Caco-2 (cell line): ENCODE results near the gene PRX. TPM values are rescaled to one million over a fixed set of nuclear protein-coding genes. Genes with fewer than 3 reads are reported as not detected.

Experiments
- BruUV-seq: library from RNA; stranded (reverse); fragments of 400-500 nt; replicated peaks from 2 replicates; lab custom pipeline; 2021; lab: Mats Ljungman, UMichigan
- CTCF ChIA-PET: fragments of 300-600 bp; sonication (Branson Sonifier 250); formaldehyde crosslinking; loops from one replicate; lab custom pipeline; 2022; ENCODE audit warnings: antibody characterized with exemption; lab: Charles Lee
- POLR2A ChIA-PET: fragments of 300-600 bp; sonication (Branson Sonifier 250); formaldehyde crosslinking; loops from one replicate; lab custom pipeline; 2022; ENCODE audit warnings: antibody characterized with exemption; lab: Charles Lee
- DNase-seq, 2 experiments: peaks; one replicate each; pipeline versions ENCODE4 v3.0.0 to v3.0.0-alpha.2; 2020 to 2022
- H3K27me3 ChIP-seq: replicated peaks from 2 replicates; pipeline ENCODE4 v1.6.0; 2011; ENCODE audit warnings: low read length; ENCODE audit not compliant: control insufficient read depth, insufficient read depth
- H3K36me3 ChIP-seq: 2 replicates; pipeline ENCODE4 v1.5.1; 2011; ENCODE audit warnings: low read length; ENCODE audit not compliant: control insufficient read depth, insufficient read depth
- H3K4me1 ChIP-seq: fragments of 250-450 bp; sonication (Bioruptor Pico); 2 replicates; pipeline ENCODE4 v1.5.1; 2020; ENCODE audit warnings: mild to moderate bottlenecking
- H3K4me3 ChIP-seq: 2 replicates; pipeline ENCODE4 v1.5.1; 2011; ENCODE audit warnings: low read depth, mild to moderate bottlenecking, control low read depth, low read length
- H3K9me3 ChIP-seq: fragments of 250-450 bp; sonication (Bioruptor Pico); 2 replicates; pipeline ENCODE4 v1.5.1; 2020; ENCODE audit warnings: mild to moderate bottlenecking, moderate library complexity
- H3K27ac Mint-ChIP-seq: one replicate; pipeline ENCODE4 v1.8.0; 2022; ENCODE audit warnings: mixed read lengths; ENCODE audit not compliant: unreplicated experiment
- H3K27me3 Mint-ChIP-seq: one replicate; pipeline ENCODE4 v1.8.0; 2022; ENCODE audit warnings: mixed read lengths; ENCODE audit not compliant: insufficient read depth, unreplicated experiment
- H3K36me3 Mint-ChIP-seq: one replicate; pipeline ENCODE4 v1.8.0; 2022; ENCODE audit warnings: mild to moderate bottlenecking, mixed read lengths; ENCODE audit not compliant: insufficient read depth, unreplicated experiment
- H3K4me1 Mint-ChIP-seq: one replicate; pipeline ENCODE4 v1.8.0; 2022; ENCODE audit warnings: low read depth, mixed read lengths; ENCODE audit not compliant: unreplicated experiment
- H3K4me3 Mint-ChIP-seq: one replicate; pipeline ENCODE4 v1.8.0; 2022; ENCODE audit warnings: mild to moderate bottlenecking, moderate library complexity, mixed read lengths; ENCODE audit not compliant: unreplicated experiment
- H3K9me3 Mint-ChIP-seq: one replicate; pipeline ENCODE4 v1.8.0; 2022; ENCODE audit warnings: mixed read lengths; ENCODE audit not compliant: unreplicated experiment
- intact Hi-C: fragments of 100-400 bp; cut with micrococcal nuclease; formaldehyde crosslinking; loops from one replicate; pipeline ENCODE4 v1.10.0; 2022; ENCODE audit not compliant: unreplicated experiment
- total RNA-seq: library from RNA; stranded (reverse); gene quantifications from 2 replicates; pipeline ENCODE4 v1.2.3, GENCODE V29; 2022
- TF ChIP-seq, protein P1 (sequence below), 2 experiments: fragments of 200-600 bp in 1 of 2; IDR thresholded peaks; 1 replicate in 1 of 2; 2 replicates in 1 of 2; pipeline versions ENCODE4 v1.5.1 to v1.8.0; 2011 to 2022; ENCODE audit warnings: antibody characterized with exemption in 1 of 2, control low read depth in 1 of 2, inconsistent platforms in 1 of 2, low read depth in 1 of 2, low read length in 1 of 2, mild to moderate bottlenecking in 1 of 2, moderate library complexity in 1 of 2; ENCODE audit not compliant: insufficient read depth in 1 of 2, severe bottlenecking in 1 of 2, unreplicated experiment in 1 of 2

Gene PRX
- total RNA-seq, 1 experiment from 2014 or later = 2.5 TPM

DNA sequence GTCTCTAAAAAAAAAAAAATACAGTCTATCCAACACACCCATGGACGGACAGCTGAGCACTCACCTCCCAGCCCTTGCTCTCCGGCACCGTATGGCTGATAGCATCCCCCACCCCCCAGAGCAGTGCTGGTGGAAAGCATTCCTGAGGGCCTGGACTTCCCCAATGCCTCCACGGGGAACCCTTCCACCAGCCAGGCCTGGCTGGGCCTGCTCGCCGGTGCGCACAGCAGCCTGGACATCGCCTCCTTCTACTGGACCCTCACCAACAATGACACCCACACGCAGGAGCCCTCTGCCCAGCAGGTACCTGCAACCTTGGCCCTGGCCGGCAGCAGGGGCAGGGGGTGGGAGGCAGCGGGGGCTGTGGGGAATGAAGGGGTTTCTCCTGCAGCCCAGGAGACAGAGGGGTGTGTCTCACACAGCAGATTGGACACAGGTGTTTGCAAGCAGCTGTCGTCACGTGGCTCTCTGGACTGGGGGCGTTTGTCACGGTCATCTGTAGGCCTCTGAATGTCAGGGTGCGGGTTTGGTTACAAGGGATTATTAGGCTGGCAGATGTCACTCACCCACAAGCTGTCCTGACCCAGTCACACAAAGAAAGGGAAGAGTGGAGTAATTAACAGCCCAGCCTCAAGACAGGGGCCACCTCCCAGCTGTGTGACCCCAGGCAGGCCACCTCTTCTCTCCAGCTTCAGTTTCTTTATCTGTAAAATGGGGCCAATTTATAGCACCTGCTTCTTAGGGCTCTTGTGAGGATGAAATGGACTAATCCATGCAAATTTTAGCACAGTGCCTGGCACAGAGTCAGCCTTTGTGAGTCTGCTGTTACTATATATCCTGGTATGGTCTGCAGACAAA is 45.4 kb downstream of the PRX start:
- TF ChIP-seq, protein P1, sequence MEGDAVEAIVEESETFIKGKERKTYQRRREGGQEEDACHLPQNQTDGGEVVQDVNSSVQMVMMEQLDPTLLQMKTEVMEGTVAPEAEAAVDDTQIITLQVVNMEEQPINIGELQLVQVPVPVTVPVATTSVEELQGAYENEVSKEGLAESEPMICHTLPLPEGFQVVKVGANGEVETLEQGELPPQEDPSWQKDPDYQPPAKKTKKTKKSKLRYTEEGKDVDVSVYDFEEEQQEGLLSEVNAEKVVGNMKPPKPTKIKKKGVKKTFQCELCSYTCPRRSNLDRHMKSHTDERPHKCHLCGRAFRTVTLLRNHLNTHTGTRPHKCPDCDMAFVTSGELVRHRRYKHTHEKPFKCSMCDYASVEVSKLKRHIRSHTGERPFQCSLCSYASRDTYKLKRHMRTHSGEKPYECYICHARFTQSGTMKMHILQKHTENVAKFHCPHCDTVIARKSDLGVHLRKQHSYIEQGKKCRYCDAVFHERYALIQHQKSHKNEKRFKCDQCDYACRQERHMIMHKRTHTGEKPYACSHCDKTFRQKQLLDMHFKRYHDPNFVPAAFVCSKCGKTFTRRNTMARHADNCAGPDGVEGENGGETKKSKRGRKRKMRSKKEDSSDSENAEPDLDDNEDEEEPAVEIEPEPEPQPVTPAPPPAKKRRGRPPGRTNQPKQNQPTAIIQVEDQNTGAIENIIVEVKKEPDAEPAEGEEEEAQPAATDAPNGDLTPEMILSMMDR (IDR thresholded peaks at IDR 0.05; ENCODE audit: insufficient read depth in 1 of 2, low read depth in 1 of 2, low read length in 1 of 2, severe bottlenecking in 1 of 2, unreplicated experiment in 1 of 2) = no peak
- no peaks in the 10 kb centered on the region for H3K9me3 ChIP-seq

DNA sequence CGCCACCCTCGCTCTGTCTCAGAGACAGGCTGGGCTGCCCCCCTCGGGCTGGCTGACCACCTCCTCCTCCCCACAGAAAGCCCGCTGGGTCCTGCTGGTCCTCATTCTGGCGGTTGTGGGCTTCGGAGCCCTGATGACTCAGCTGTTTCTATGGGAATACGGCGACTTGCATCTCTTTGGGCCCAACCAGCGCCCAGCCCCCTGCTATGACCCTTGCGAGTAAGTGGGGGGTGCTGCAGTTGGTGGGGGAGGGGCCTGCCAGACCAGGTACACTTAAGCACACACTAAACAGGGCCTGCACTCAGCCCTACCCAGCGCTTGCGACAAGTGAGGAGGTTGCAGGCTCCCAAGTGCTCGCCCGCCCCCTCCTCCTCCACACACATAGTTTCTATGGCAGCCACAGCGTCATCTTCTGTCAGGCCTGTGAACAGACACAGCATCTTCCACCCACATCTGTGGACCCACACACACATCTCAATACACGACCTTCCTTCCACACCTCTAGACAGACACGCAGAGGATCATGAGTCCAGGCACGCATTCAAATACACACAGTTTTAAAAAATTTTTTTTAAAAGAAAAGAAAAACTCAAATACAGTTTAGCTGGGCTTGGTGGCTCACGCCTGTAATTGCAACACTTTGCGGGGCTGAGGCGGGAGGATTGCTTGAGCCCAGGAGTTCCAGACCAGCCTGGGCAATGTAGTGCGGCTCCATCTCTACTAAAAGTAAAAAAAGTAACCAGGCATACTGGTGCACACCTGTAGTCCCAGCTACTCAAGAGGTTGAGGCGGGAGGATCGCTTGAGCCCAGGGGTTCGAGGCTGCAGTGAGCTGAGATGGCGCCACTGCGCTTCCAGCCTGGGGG is 46.2 kb downstream of the PRX start:
- Mint-ChIP-seq H3K36me3 (peaks cover 4% of the 10 kb centered on the region), H3K27ac (no peak overlapping the region), H3K4me1 (no peaks in the 10 kb centered on the region), H3K4me3 (no peak overlapping the region), H3K9me3 (no peaks in the 10 kb centered on the region), H3K27me3 (no peaks in the 10 kb centered on the region)
- POLR2A ChIA-PET = no interaction called here
- CTCF ChIA-PET = no interaction called here
- no peaks in the 10 kb centered on the region for H3K27me3 ChIP-seq
- BruUV-seq = no TSS peak
- no peak overlapping the region for H3K4me3 ChIP-seq
- H3K36me3 ChIP-seq = no peaks in the 10 kb centered on the region; the same call in 1 of the 2 replicates
- intact Hi-C loops = no loop called here
- no peaks in the 10 kb centered on the region for H3K9me3 ChIP-seq
- DNase-seq = no peak
- TF ChIP-seq, protein P1 (IDR thresholded peaks at IDR 0.05; ENCODE audit: insufficient read depth in 1 of 2, low read depth in 1 of 2, low read length in 1 of 2, severe bottlenecking in 1 of 2, unreplicated experiment in 1 of 2) = no peak
- H3K4me1 ChIP-seq = no peaks in the 10 kb centered on the region

More for the DNA sequence above, 45.4 kb downstream of the PRX start:
- Mint-ChIP-seq H3K36me3 (peaks cover 4% of the 10 kb centered on the region), H3K9me3 (no peaks in the 10 kb centered on the region), H3K27me3 (no peaks in the 10 kb centered on the region), H3K27ac (no peak overlapping the region), H3K4me1 (no peaks in the 10 kb centered on the region), H3K4me3 (no peak overlapping the region)
- Histone ChIP-seq H3K27me3 (no peaks in the 10 kb centered on the region), H3K36me3 (no peaks in the 10 kb centered on the region; the same call in 1 of the 2 replicates), H3K4me1 (no peaks in the 10 kb centered on the region), H3K4me3 (no peak overlapping the region)
- no peak for DNase-seq
- POLR2A ChIA-PET = no interaction called here
- intact Hi-C loops = no loop called here
- CTCF ChIA-PET = no interaction called here
- no TSS peak for BruUV-seq
